Ovary (tissue), 3 donors: ENCODE data around the gene NHS.

Experiments used
- EP300 ChIP-seq: sonication (generic); formaldehyde crosslinking; IDR thresholded peaks from one replicate; pipeline ENCODE4 v1.6.1; 2017; ENCODE audit warnings: antibody characterized with exemption
- POLR2A ChIP-seq: fragments of 450-650 bp; IDR thresholded peaks from one replicate; pipeline ENCODE4 v1.6.1; 2017; ENCODE audit warnings: antibody characterized with exemption, mild to moderate bottlenecking, moderate library complexity
- TF ChIP-seq, protein P1 (sequence below), 3 donors: fragments of 450-650 bp in 2 of 3; fragments of 200-600 bp in 1 of 3; IDR thresholded peaks; one replicate each; pipeline versions ENCODE4 v1.5.1 to v1.8.0; 2016 to 2022; ENCODE audit warnings: antibody characterized with exemption in 3 of 3, mild to moderate bottlenecking in 1 of 3
- donor health status: DM: no; HTN: no; CAD: no.

DNA sequence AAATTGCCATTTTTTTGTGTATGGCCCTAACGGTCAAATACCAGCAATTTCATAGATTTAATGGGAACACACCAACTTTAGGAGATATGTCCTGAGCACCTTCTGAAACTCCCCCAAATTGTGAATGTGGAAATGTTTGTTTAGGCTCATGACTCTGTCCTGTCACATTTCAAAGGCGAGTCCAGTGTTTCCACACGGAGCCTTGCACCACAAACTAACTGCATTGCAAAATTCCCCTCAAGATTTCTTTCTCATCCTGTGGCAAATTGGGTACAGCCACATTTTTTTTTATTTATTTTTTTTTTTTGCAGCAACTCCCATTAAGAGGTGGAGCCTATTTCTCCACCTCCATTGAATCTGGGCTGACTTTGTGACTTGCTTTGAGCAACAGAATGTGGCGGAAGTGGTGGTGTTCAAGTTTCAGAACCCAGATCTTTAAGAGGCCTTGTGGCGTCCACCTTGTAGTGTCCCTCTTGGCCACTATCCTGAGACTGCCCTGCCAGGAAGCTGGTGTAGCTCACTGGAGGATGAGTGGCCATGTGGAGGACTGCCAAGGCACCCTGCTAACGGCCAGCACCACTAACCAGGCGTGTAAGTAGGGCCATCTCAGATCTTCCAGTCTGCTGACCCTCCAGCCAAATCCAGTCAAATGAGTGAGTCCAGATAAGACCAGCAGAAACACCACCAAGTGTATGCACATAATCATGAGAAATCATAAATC is 189.8 kb downstream of the NHS start:
- TF ChIP-seq, protein P1, sequence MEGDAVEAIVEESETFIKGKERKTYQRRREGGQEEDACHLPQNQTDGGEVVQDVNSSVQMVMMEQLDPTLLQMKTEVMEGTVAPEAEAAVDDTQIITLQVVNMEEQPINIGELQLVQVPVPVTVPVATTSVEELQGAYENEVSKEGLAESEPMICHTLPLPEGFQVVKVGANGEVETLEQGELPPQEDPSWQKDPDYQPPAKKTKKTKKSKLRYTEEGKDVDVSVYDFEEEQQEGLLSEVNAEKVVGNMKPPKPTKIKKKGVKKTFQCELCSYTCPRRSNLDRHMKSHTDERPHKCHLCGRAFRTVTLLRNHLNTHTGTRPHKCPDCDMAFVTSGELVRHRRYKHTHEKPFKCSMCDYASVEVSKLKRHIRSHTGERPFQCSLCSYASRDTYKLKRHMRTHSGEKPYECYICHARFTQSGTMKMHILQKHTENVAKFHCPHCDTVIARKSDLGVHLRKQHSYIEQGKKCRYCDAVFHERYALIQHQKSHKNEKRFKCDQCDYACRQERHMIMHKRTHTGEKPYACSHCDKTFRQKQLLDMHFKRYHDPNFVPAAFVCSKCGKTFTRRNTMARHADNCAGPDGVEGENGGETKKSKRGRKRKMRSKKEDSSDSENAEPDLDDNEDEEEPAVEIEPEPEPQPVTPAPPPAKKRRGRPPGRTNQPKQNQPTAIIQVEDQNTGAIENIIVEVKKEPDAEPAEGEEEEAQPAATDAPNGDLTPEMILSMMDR (IDR thresholded peaks at IDR 0.05), result no peak
- TF ChIP-seq POLR2A (no peak), EP300 (no peak)
